IMR-90 (cell line): Measurements from ENCODE around the gene CORO1C. TPM values are rescaled to one million over a fixed set of nuclear protein-coding genes. Genes with fewer than 3 reads are reported as not detected.

Source experiments
- ATAC-seq: fragments of 200-7000 bp; cut with Tn5 transposase; 2 replicates; pipeline ENCODE4 v1.9.1; 2020; ENCODE audit warnings: low read depth, mild to moderate bottlenecking, moderate library complexity
- BruUV-seq: library from RNA; stranded (reverse); fragments of 400-500 nt; replicated peaks from 2 replicates; lab custom pipeline; 2021; lab: Mats Ljungman, UMichigan
- CTCF ChIA-PET: fragments of 300-600 bp; formaldehyde crosslinking; extraction: SDS; loops from one replicate; lab custom pipeline; 2021; ENCODE audit warnings: antibody characterized with exemption; lab: Yijun Ruan, JAX
- POLR2A ChIA-PET: fragments of 300-600 bp; sonication (Branson Sonifier 250); formaldehyde crosslinking; loops from one replicate; lab custom pipeline; 2022; ENCODE audit warnings: antibody characterized with exemption; ENCODE audit not compliant: unreplicated experiment; lab: Charles Lee
- DNase-seq: peaks from one replicate; pipeline ENCODE4 v3.0.0; 2013
- H2AFZ ChIP-seq: replicated peaks from 2 replicates; pipeline ENCODE3; 2013; ENCODE audit warnings: low read length, mild to moderate bottlenecking; ENCODE audit not compliant: poor library complexity
- H2AK5ac ChIP-seq: 2 replicates; pipeline ENCODE4 v1.6.1; 2013; ENCODE audit warnings: low read depth, low read length, inconsistent platforms
- H2AK9ac ChIP-seq: replicated peaks from 2 replicates; pipeline ENCODE3; 2013; ENCODE audit warnings: mild to moderate bottlenecking, low read depth, low read length, moderate library complexity; ENCODE audit not compliant: poor library complexity
- H2BK120ac ChIP-seq: 2 replicates; pipeline ENCODE4 v1.6.1; 2013; ENCODE audit warnings: low read depth, low read length, inconsistent platforms
- H2BK15ac ChIP-seq: 3 replicates; pipeline ENCODE4 v1.6.1; 2013; ENCODE audit warnings: low read depth, low read length, inconsistent platforms
- H2BK20ac ChIP-seq: 2 replicates; pipeline ENCODE4 v1.6.1; 2013; ENCODE audit warnings: low read depth, mild to moderate bottlenecking, inconsistent platforms, low read length, moderate library complexity
- H2BK5ac ChIP-seq: 2 replicates; pipeline ENCODE4 v1.6.1; 2013; ENCODE audit warnings: mild to moderate bottlenecking, low read depth, low read length, inconsistent platforms; ENCODE audit not compliant: poor library complexity, severe bottlenecking
- H3K14ac ChIP-seq: replicated peaks from 2 replicates; pipeline ENCODE4 v1.6.1; 2013; ENCODE audit warnings: low read depth, low read length, inconsistent platforms
- H3K18ac ChIP-seq: 2 replicates; pipeline ENCODE4 v1.6.1; 2013; ENCODE audit warnings: low read depth, low read length, control low read depth
- H3K23ac ChIP-seq: 2 replicates; pipeline ENCODE4 v1.6.1; 2013; ENCODE audit warnings: low read depth, low read length, inconsistent platforms
- H3K27ac ChIP-seq: 2 replicates; pipeline ENCODE4 v1.5.1; 2013; ENCODE audit warnings: mild to moderate bottlenecking, control low read depth, low read length; ENCODE audit not compliant: insufficient read depth
- H3K27me3 ChIP-seq: 2 replicates; pipeline ENCODE4 v1.6.1; 2013; ENCODE audit warnings: low read length; ENCODE audit not compliant: control insufficient read depth, insufficient read depth
- H3K36me3 ChIP-seq: 2 replicates; pipeline ENCODE4 v1.6.1; 2013; ENCODE audit warnings: low read length, mixed read lengths; ENCODE audit not compliant: control insufficient read depth, insufficient read depth
- H3K4ac ChIP-seq: 2 replicates; pipeline ENCODE4 v1.6.1; 2013; ENCODE audit warnings: low read depth, low read length, inconsistent platforms
- H3K4me1 ChIP-seq: 2 replicates; pipeline ENCODE4 v1.6.1; 2013; ENCODE audit warnings: low read length, mixed read lengths; ENCODE audit not compliant: control insufficient read depth, insufficient read depth
- H3K4me2 ChIP-seq: 2 replicates; pipeline ENCODE4 v1.6.1; 2013; ENCODE audit warnings: low read depth, mild to moderate bottlenecking, control low read depth, low read length, moderate library complexity
- H3K4me3 ChIP-seq: 2 replicates; pipeline ENCODE4 v1.5.1; 2013; ENCODE audit warnings: low read depth, mild to moderate bottlenecking, control low read depth, low read length, moderate library complexity; ENCODE audit not compliant: insufficient read depth
- H3K56ac ChIP-seq: 2 replicates; pipeline ENCODE4 v1.6.1; 2013; ENCODE audit warnings: low read length, inconsistent platforms; ENCODE audit not compliant: insufficient read depth; ENCODE audit errors: extremely low read depth
- H3K79me1 ChIP-seq, 2 experiments: 2 replicates each; pipeline ENCODE4 v1.6.1; 2013; ENCODE audit warnings: low read length in 2 of 2, inconsistent platforms in 1 of 2, low read depth in 1 of 2
- H3K9ac ChIP-seq: 2 replicates; pipeline ENCODE4 v1.6.1; 2013; ENCODE audit warnings: low read depth, low read length, control low read depth
- H3K9me1 ChIP-seq: 2 replicates; pipeline ENCODE4 v1.6.1; 2013; ENCODE audit warnings: low read length, inconsistent platforms; ENCODE audit not compliant: insufficient read depth
- H3K9me3 ChIP-seq: 2 replicates; pipeline ENCODE4 v1.6.1; 2013; ENCODE audit warnings: low read length; ENCODE audit not compliant: control insufficient read depth, insufficient read depth
- H4K20me1 ChIP-seq: 2 replicates; pipeline ENCODE4 v1.6.1; 2013; ENCODE audit warnings: low read length, inconsistent platforms; ENCODE audit not compliant: insufficient read depth
- H4K5ac ChIP-seq: 2 replicates; pipeline ENCODE4 v1.6.1; 2013; ENCODE audit warnings: mild to moderate bottlenecking, low read depth, low read length, control low read depth
- H4K8ac ChIP-seq, 2 experiments: 2 replicates each; pipeline ENCODE4 v1.6.1; 2013; ENCODE audit warnings: low read depth in 2 of 2, low read length in 2 of 2, control low read depth in 1 of 2, inconsistent platforms in 1 of 2
- H4K91ac ChIP-seq: 2 replicates; pipeline ENCODE4 v1.6.1; 2013; ENCODE audit warnings: low read depth, low read length, inconsistent platforms; ENCODE audit not compliant: insufficient read depth
- BHLHE40 ChIP-seq: fragments of 150-350 bp; IDR thresholded peaks from 2 replicates; pipeline ENCODE4 v1.6.1; 2016; ENCODE audit warnings: mild to moderate bottlenecking, low read depth, low read length
- FOS ChIP-seq: fragments of 150-350 bp; IDR thresholded peaks from 2 replicates; pipeline ENCODE4 v1.6.1; 2016; ENCODE audit warnings: low read depth, low read length
- MAFK ChIP-seq: IDR thresholded peaks from 2 replicates; pipeline ENCODE4 v1.6.1; 2012; ENCODE audit warnings: low read depth, low read length, improper control_type of control experiment
- MXI1 ChIP-seq: IDR thresholded peaks from 2 replicates; pipeline ENCODE4 v1.6.1; 2012; ENCODE audit warnings: low read depth, mild to moderate bottlenecking, low read length, moderate library complexity, borderline replicate concordance
- USF2 ChIP-seq: fragments of 150-350 bp; IDR thresholded peaks from 2 replicates; pipeline ENCODE4 v1.6.1; 2017; ENCODE audit warnings: mild to moderate bottlenecking, antibody characterized with exemption, low read length, low read depth
- WGBS, 2 experiments: methylation state at CpG; one replicate each; pipeline versions ENCODE4 v1.1.5 to v1.1.7; 2013; ENCODE audit warnings: missing lambda C conversion rate in 2 of 2; ENCODE audit not compliant: insufficient read length in 1 of 2; ENCODE audit errors: extremely low coverage in 2 of 2; 5-methylcytosine and 5-hydroxymethylcytosine counted together
- dilution Hi-C: fragments of 300-500 bp; cut with HindIII; formaldehyde crosslinking; loops from one replicate; pipeline ENCODE4 v1.14.3; 2018; ENCODE audit warnings: low sequenced_read_pairs; ENCODE audit not compliant: unreplicated experiment
- in situ Hi-C: fragments of 300-500 bp; cut with MboI; formaldehyde crosslinking; loops from 3 replicates; pipeline ENCODE4 v1.14.3; 2019; ENCODE audit warnings: low sequenced_read_pairs, inconsistent platforms, mixed read lengths
- intact Hi-C: fragments of 100-400 bp; cut with micrococcal nuclease; formaldehyde crosslinking; loops from 2 replicates; pipeline ENCODE4 v1.10.0; 2022
- polyA plus RNA-seq, 3 experiments: library from polyadenylated mRNA; depleted of rRNA; stranded (reverse); fragments of >200 nt; gene quantifications; 2 replicates each; pipeline ENCODE4 v1.2.3, GENCODE V29; 2012; ENCODE audit warnings: low replicate concordance in 1 of 3
- total RNA-seq: library from RNA; depleted of rRNA; stranded (reverse); fragments of >200 nt; gene quantifications from 2 replicates; pipeline ENCODE4 v1.2.3, GENCODE V29; 2012

Gene CORO1C
- total and polyA plus RNA-seq, 2 of the 4 experiments (the other 2 are of a cell fraction): 675 to 1,100 TPM

- POLR2A ChIA-PET: interaction anchor here (1.0 kb wide), 1 partner anchor 36 kb away, joined by 19 read pairs; no protein-coding TSS in a partner anchor
- DNase-seq: peak; percentile 74
- Histone ChIP-seq H4K8ac (peak overlapping the region; percentile 9 to 79; a peak in 2 of 4 replicates), H3K4me3 (no peak overlapping the region), H3K23ac (peak overlapping the region; percentile 22; the same call in 1 of the 2 replicates), H3K36me3 (peaks cover 17% of the 10 kb centered on the region), H2AK5ac (peak overlapping the region; percentile 79; the same call in 1 of the 2 replicates), H2AFZ (no peak overlapping the region), H3K79me1 (peaks cover 8 to 58% of the 10 kb centered on the region in 2 experiments; a peak in 3 of 4 replicates), H2BK5ac (peak overlapping the region; percentile 98), H3K4me2 (no peak overlapping the region), H3K4ac (peak overlapping the region; percentile 38), H4K20me1 (peaks cover 74% of the 10 kb centered on the region), H2AK9ac (peak overlapping the region; percentile 6), H2BK120ac (peak overlapping the region; percentile 10; the same call in 1 of the 2 replicates), H3K27ac (peak overlapping the region; percentile 62), H3K9ac (no peak overlapping the region), H3K4me1 (peaks cover 34% of the 10 kb centered on the region), H3K9me3 (no peaks in the 10 kb centered on the region), H2BK15ac (peak overlapping the region; percentile 47; the same call in 1 of the 3 replicates), H3K56ac (peak overlapping the region; percentile 2; the same call in 1 of the 2 replicates), H3K14ac (peak overlapping the region; percentile 58), H3K9me1 (peaks cover 10% of the 10 kb centered on the region), H2BK20ac (no peak overlapping the region), H4K91ac (0 out of 2 replicates have a peak overlapping the region, but pooled peaks have one; percentile 10), H3K18ac (peak overlapping the region; percentile 37), H4K5ac (peak overlapping the region; percentile 50), H3K27me3 (no peaks in the 10 kb centered on the region)
- WGBS, 2 experiments: 13% methylated on average over 1 of the region's 2 CpGs; no CpG with 5 or more reads in 1 of the 2 experiments
- intact Hi-C loops: no loop called here
- BruUV-seq: no TSS peak
- in situ Hi-C loops: no loop called here
- ATAC-seq: no peak
- dilution Hi-C loops: no loop called here
- CTCF ChIA-PET: interaction anchor here (1.5 kb wide), 1 partner anchor 37 kb away, joined by 3 read pairs; the partner anchor contains the start of gene CORO1C
- TF ChIP-seq MXI1: no peak
- 0 out of 2 replicates have a peak, but pooled peaks have one; percentile 38 for TF ChIP-seq FOS
- TF ChIP-seq MAFK: 0 out of 2 replicates have a peak, but pooled peaks have one; percentile 13
- peak; percentile 72 for TF ChIP-seq BHLHE40
- TF ChIP-seq USF2: peak; percentile 84
These were observed 36.5 kb downstream of the CORO1C start for GRCh38 chr12:108694812-108695278.
